Keratinocyte (primary cell): ENCODE measurements around the gene ARL15. TPM values are rescaled to one million over a fixed set of nuclear protein-coding genes. Genes with fewer than 3 reads are reported as not detected.

Experiments
- DNase-seq: peaks from one replicate; pipeline ENCODE4 v3.0.0-alpha.2; 2011; ENCODE audit warnings: low read depth, missing footprints, low spot score
- FAIRE-seq: peaks from 2 replicates; lab custom pipeline; 2011; peaks lifted over from hg19 to GRCh38; lab: Jason Lieb, UNC
- H2AFZ ChIP-seq: 2 replicates; pipeline ENCODE4 v1.6.0; 2012; ENCODE audit warnings: low read length, control low read depth, inconsistent platforms; ENCODE audit not compliant: control insufficient read depth
- H3K27ac ChIP-seq: 2 replicates; pipeline ENCODE4 v1.5.1; 2011; ENCODE audit warnings: low read length; ENCODE audit not compliant: control insufficient read depth, insufficient read depth
- H3K27me3 ChIP-seq: 3 replicates; pipeline ENCODE4 v1.6.0; 2011; ENCODE audit warnings: low read length; ENCODE audit not compliant: control insufficient read depth, insufficient read depth; ENCODE audit errors: extremely low read depth
- H3K36me3 ChIP-seq, 2 experiments: 2 replicates in 1 of 2; 3 replicates in 1 of 2; pipeline ENCODE4 v1.5.1; 2011; ENCODE audit warnings: low read length in 2 of 2, mild to moderate bottlenecking in 1 of 2; ENCODE audit not compliant: control insufficient read depth in 2 of 2, insufficient read depth in 2 of 2; ENCODE audit errors: extremely low read depth in 1 of 2
- H3K4me1 ChIP-seq: 3 replicates; pipeline ENCODE4 v1.5.1; 2011; ENCODE audit warnings: low read length; ENCODE audit not compliant: control insufficient read depth, insufficient read depth; ENCODE audit errors: extremely low read depth
- H3K4me2 ChIP-seq: 3 replicates; pipeline ENCODE4 v1.6.0; 2011; ENCODE audit warnings: low read depth, low read length; ENCODE audit not compliant: control insufficient read depth, insufficient read depth; ENCODE audit errors: extremely low read depth
- H3K4me3 ChIP-seq, 3 experiments: fragments of 200-600 bp in 1 of 3; sonication (generic) in 1 of 3; 2 replicates in 2 of 3; 3 replicates in 1 of 3; pipeline ENCODE4 v1.5.1; 2011 to 2016; ENCODE audit warnings: low read length in 3 of 3, mild to moderate bottlenecking in 3 of 3, control low read depth in 2 of 3, inconsistent platforms in 1 of 3, low read depth in 1 of 3, mixed read lengths in 1 of 3, mixed run types in 1 of 3, moderate library complexity in 1 of 3; ENCODE audit not compliant: control insufficient read depth in 2 of 3, insufficient read depth in 2 of 3; ENCODE audit errors: extremely low read depth in 1 of 3
- H3K79me2 ChIP-seq: 2 replicates; pipeline ENCODE4 v1.6.0; 2012; ENCODE audit warnings: low read length; ENCODE audit not compliant: control insufficient read depth, insufficient read depth
- H3K9ac ChIP-seq: 3 replicates; pipeline ENCODE4 v1.6.0; 2011; ENCODE audit warnings: low read length; ENCODE audit not compliant: control insufficient read depth, insufficient read depth; ENCODE audit errors: extremely low read depth
- H3K9me1 ChIP-seq: 3 replicates; pipeline ENCODE4 v1.6.0; 2011; ENCODE audit warnings: low read length; ENCODE audit not compliant: control insufficient read depth, insufficient read depth; ENCODE audit errors: extremely low read depth
- H3K9me3 ChIP-seq: 2 replicates; pipeline ENCODE4 v1.5.1; 2012; ENCODE audit warnings: low read depth, low read length; ENCODE audit not compliant: control insufficient read depth
- H4K20me1 ChIP-seq: 3 replicates; pipeline ENCODE4 v1.6.0; 2011; ENCODE audit warnings: low read length; ENCODE audit not compliant: control insufficient read depth, insufficient read depth; ENCODE audit errors: extremely low read depth
- CTCF ChIP-seq, 3 experiments: IDR thresholded peaks in 1 of 3; conservative IDR thresholded peaks in 1 of 3; optimal IDR thresholded peaks in 1 of 3; 2 replicates in 2 of 3; 3 replicates in 1 of 3; pipeline versions ENCODE3 to v1.5.1; 2011; ENCODE audit warnings: low read length in 3 of 3, mild to moderate bottlenecking in 3 of 3, moderate library complexity in 2 of 3, control low read depth in 1 of 3, inconsistent platforms in 1 of 3; ENCODE audit not compliant: insufficient read depth in 2 of 3; ENCODE audit errors: extremely low read depth in 1 of 3
- EZH2 ChIP-seq: IDR thresholded peaks from one replicate; pipeline ENCODE4 v1.6.1; 2012; ENCODE audit warnings: inconsistent platforms, mild to moderate bottlenecking, low read length, moderate library complexity
- dilution Hi-C: fragments of 300-500 bp; cut with MboI; formaldehyde crosslinking; loops from one replicate; pipeline ENCODE4 v1.7.0; 2020; ENCODE audit warnings: low sequenced_read_pairs; ENCODE audit not compliant: extremely low pct_ligation_motif_present
- polyA plus RNA-seq, 5 experiments: library from polyadenylated mRNA; depleted of rRNA in 3 of 5; stranded (reverse) in 3 of 5; stranded (forward) in 1 of 5; unstranded in 1 of 5; fragments of >200 nt; gene quantifications; 1 replicate in 1 of 5; 2 replicates in 3 of 5; 3 replicates in 1 of 5; pipeline versions ENCODE4 v1.2.1 to v1.2.3, GENCODE V29; 2011 to 2012; ENCODE audit warnings: missing spikeins in 2 of 5, low read depth in 1 of 5, low replicate concordance in 1 of 5

The ARL15 gene
- polyA plus RNA-seq, 1 donor (not counting 4 experiments of a cell fraction or from before 2014, with no cell fraction given): 19.7 TPM

GRCh38 chr5:54309276-54309675 is 1.1 kb downstream of the ARL15 start:
- H3K4me1 ChIP-seq: peaks cover 12% of the 10 kb centered on the region
- peak overlapping the region; percentile 68 for H3K4me2 ChIP-seq
- peak overlapping the region; percentile 91 for H3K9ac ChIP-seq
- H3K36me3 ChIP-seq: no peaks in the 10 kb centered on the region
- TF ChIP-seq CTCF (optimal IDR thresholded peaks at IDR 0.05 in 1 of 3, IDR thresholded peaks at IDR 0.05 in 1 of 3, conservative IDR thresholded peaks at IDR 0.05 in 1 of 3; ENCODE audit: extremely low read depth in 1 of 3, insufficient read depth in 2 of 3, low read length in 3 of 3): no peak
- no peak for TF ChIP-seq EZH2
- no peaks in the 10 kb centered on the region for H3K9me1 ChIP-seq
- H3K27ac ChIP-seq: peak overlapping the region; percentile 81
- H4K20me1 ChIP-seq: no peaks in the 10 kb centered on the region
- peaks cover 31% of the 10 kb centered on the region for H3K79me2 ChIP-seq
- peak overlapping the region; percentile 96 for H2AFZ ChIP-seq
- no peak for DNase-seq
- dilution Hi-C loops: no loop called here
- H3K27me3 ChIP-seq: no peaks in the 10 kb centered on the region
- H3K4me3 ChIP-seq: peak overlapping the region; percentile 86 to 98 (median 94)
- peak; percentile 26 for FAIRE-seq
- H3K9me3 ChIP-seq: no peaks in the 10 kb centered on the region

GRCh38 chr5:54307583-54307982 is 2.8 kb downstream of the ARL15 start:
- no peak overlapping the region for H3K4me2 ChIP-seq
- no peak for FAIRE-seq
- no peak for DNase-seq
- no peak overlapping the region for H3K9ac ChIP-seq
- peaks cover 12% of the 10 kb centered on the region for H3K4me1 ChIP-seq
- H3K9me3 ChIP-seq: no peaks in the 10 kb centered on the region
- H3K36me3 ChIP-seq: no peaks in the 10 kb centered on the region
- no peaks in the 10 kb centered on the region for H3K9me1 ChIP-seq
- no peak overlapping the region for H2AFZ ChIP-seq
- H3K27ac ChIP-seq: no peak overlapping the region
- dilution Hi-C loops: no loop called here
- H3K27me3 ChIP-seq: no peaks in the 10 kb centered on the region
- peaks cover 31% of the 10 kb centered on the region for H3K79me2 ChIP-seq
- H4K20me1 ChIP-seq: no peaks in the 10 kb centered on the region
- H3K4me3 ChIP-seq: no peak overlapping the region
- no peak for TF ChIP-seq CTCF (optimal IDR thresholded peaks at IDR 0.05 in 1 of 3, IDR thresholded peaks at IDR 0.05 in 1 of 3, conservative IDR thresholded peaks at IDR 0.05 in 1 of 3; ENCODE audit: extremely low read depth in 1 of 3, insufficient read depth in 2 of 3, low read length in 3 of 3)
- TF ChIP-seq EZH2: no peak
